Vagina (tissue), 2 donors: Measurements from ENCODE around the gene ABRAXAS1.
"Not testable (repeated sequence)": the region's sequence is repeated elsewhere in the genome, so short reads cannot be mapped to it uniquely, and the experiment has no call there.

Experiments
- POLR2A ChIP-seq, 2 donors: fragments of 450-650 bp; IDR thresholded peaks; one replicate each; pipeline ENCODE4 v1.6.1; 2017; ENCODE audit warnings: antibody characterized with exemption in 2 of 2, mild to moderate bottlenecking in 2 of 2, moderate library complexity in 2 of 2
- TF ChIP-seq, protein P1 (sequence below), 3 experiments: fragments of 450-650 bp in 2 of 3; fragments of 200-600 bp in 1 of 3; sonication (generic) in 1 of 3; IDR thresholded peaks; one replicate each; pipeline ENCODE4 v1.5.1; 2017 to 2019; ENCODE audit warnings: antibody characterized with exemption in 3 of 3, mild to moderate bottlenecking in 2 of 3, moderate library complexity in 2 of 3

GRCh38 chr4:83501671-83502070 lies 16.8 kb upstream of the ABRAXAS1 start:
- not testable (repeated sequence) for TF ChIP-seq POLR2A (IDR thresholded peaks at IDR 0.05)
- TF ChIP-seq, protein P1, sequence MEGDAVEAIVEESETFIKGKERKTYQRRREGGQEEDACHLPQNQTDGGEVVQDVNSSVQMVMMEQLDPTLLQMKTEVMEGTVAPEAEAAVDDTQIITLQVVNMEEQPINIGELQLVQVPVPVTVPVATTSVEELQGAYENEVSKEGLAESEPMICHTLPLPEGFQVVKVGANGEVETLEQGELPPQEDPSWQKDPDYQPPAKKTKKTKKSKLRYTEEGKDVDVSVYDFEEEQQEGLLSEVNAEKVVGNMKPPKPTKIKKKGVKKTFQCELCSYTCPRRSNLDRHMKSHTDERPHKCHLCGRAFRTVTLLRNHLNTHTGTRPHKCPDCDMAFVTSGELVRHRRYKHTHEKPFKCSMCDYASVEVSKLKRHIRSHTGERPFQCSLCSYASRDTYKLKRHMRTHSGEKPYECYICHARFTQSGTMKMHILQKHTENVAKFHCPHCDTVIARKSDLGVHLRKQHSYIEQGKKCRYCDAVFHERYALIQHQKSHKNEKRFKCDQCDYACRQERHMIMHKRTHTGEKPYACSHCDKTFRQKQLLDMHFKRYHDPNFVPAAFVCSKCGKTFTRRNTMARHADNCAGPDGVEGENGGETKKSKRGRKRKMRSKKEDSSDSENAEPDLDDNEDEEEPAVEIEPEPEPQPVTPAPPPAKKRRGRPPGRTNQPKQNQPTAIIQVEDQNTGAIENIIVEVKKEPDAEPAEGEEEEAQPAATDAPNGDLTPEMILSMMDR (IDR thresholded peaks at IDR 0.05): not testable (repeated sequence)
